Muscle of back (tissue), 11 donors: ENCODE measurements around the gene ALG14. TPM values are rescaled to one million over a fixed set of nuclear protein-coding genes. Genes with fewer than 3 reads are reported as not detected.
"Not testable (repeated sequence)": the region's sequence is repeated elsewhere in the genome, so short reads cannot be mapped to it uniquely, and the experiment has no call there.

Source experiments
- DNase-seq, 3 donors: peaks; one replicate each; pipeline versions ENCODE4 v3.0.0 to v3.0.0-alpha.2; 2013
- polyA plus RNA-seq, 10 donors: library from polyadenylated mRNA; unstranded; fragments of 120-200 nt; gene quantifications; one replicate each; pipeline ENCODE4 v1.2.1, GENCODE V29; 2013; ENCODE audit not compliant: insufficient read length in 10 of 10

The ALG14 gene
- polyA plus RNA-seq, 10 donors = 3.8 to 11.3 (median 6.1) TPM

- DNase-seq = no peak
Observed at GRCh38 chr1:94958081-94958480, 114.7 kb downstream of the ALG14 start.

- peak in 2 of 3 donors; percentile 57 to 75 for DNase-seq
Observed at GRCh38 chr1:94955767-94956632, 116.8 kb downstream of the ALG14 start.

GRCh38 chr1:94954263-94955220, 118.2 kb downstream of the ALG14 start:
- DNase-seq = peak in 1 of 3 donors; percentile 62

- no peak for DNase-seq
Observed at GRCh38 chr1:94953746-94954145, 119.0 kb downstream of the ALG14 start.

- no peak for DNase-seq
Observed at GRCh38 chr1:94953107-94953506, 119.6 kb downstream of the ALG14 start.

GRCh38 chr1:94952539-94952938, 120.2 kb downstream of the ALG14 start:
- no peak for DNase-seq

GRCh38 chr1:94951509-94952208, 121.1 kb downstream of the ALG14 start:
- peak in 1 of 3 donors; percentile 49 for DNase-seq

- peak in 1 of 3 donors; percentile 25 for DNase-seq
Observed at GRCh38 chr1:94951046-94951445, 121.7 kb downstream of the ALG14 start.

- no peak for DNase-seq
Observed at GRCh38 chr1:94949681-94950661, 122.8 kb downstream of the ALG14 start.

GRCh38 chr1:94947437-94947836, 125.3 kb downstream of the ALG14 start:
- DNase-seq = peak; percentile 43 to 80 (median 61)

- peak in 1 of 3 donors; percentile 73 for DNase-seq
Observed at GRCh38 chr1:94946886-94947285, 125.9 kb downstream of the ALG14 start.

- no peak for DNase-seq
Observed at GRCh38 chr1:94942171-94943128, 130.3 kb downstream of the ALG14 start.

GRCh38 chr1:94941480-94941879, 131.3 kb downstream of the ALG14 start:
- not testable (repeated sequence) for DNase-seq

- DNase-seq = no peak
Observed at GRCh38 chr1:94940738-94941137, 132.0 kb downstream of the ALG14 start.

GRCh38 chr1:94937820-94938219, 134.9 kb downstream of the ALG14 start:
- DNase-seq = no peak

- DNase-seq = no peak
Observed at GRCh38 chr1:94936861-94937620, 135.7 kb downstream of the ALG14 start.

- DNase-seq = no peak
Observed at GRCh38 chr1:94935476-94935875, 137.3 kb downstream of the ALG14 start.

GRCh38 chr1:94935034-94935433, 137.7 kb downstream of the ALG14 start:
- DNase-seq = no peak
